HepG2 (cell line): ENCODE measurements around the gene FAM174C. TPM values are rescaled to one million over a fixed set of nuclear protein-coding genes. Genes with fewer than 3 reads are reported as not detected.

Experiments used
- ATF7-NPFF ChIP-seq: sonication (generic); formaldehyde crosslinking; IDR thresholded peaks from 2 replicates; pipeline ENCODE4 v1.8.1; 2023; ENCODE audit warnings: mild to moderate bottlenecking, low read depth, missing genetic modification reagents, moderate library complexity
- CREBL2 ChIP-seq: sonication (generic); formaldehyde crosslinking; IDR thresholded peaks from 2 replicates; pipeline ENCODE4 v1.8.1; 2023; ENCODE audit warnings: missing genetic modification reagents, mild to moderate bottlenecking, borderline replicate concordance
- GABPA ChIP-seq, 2 experiments: IDR thresholded peaks; 2 replicates each; pipeline ENCODE4 v1.6.1; 2011 to 2016; ENCODE audit warnings: low read depth in 2 of 2, low read length in 1 of 2, missing biosample characterization in 1 of 2, missing genetic modification characterization in 1 of 2
- PATZ1 ChIP-seq: sonication (generic); formaldehyde crosslinking; IDR thresholded peaks from 2 replicates; pipeline ENCODE4 v1.4.0; 2020; ENCODE audit warnings: missing genetic modification reagents
- TRAFD1 ChIP-seq: sonication (generic); formaldehyde crosslinking; IDR thresholded peaks from 2 replicates; pipeline ENCODE4 v1.5.1; 2020; ENCODE audit warnings: missing genetic modification reagents, mild to moderate bottlenecking, borderline replicate concordance
- ZNF609 ChIP-seq: sonication (generic); formaldehyde crosslinking; IDR thresholded peaks from 2 replicates; pipeline ENCODE4 v1.4.0; 2020; ENCODE audit warnings: mild to moderate bottlenecking, missing genetic modification reagents, borderline replicate concordance
- polyA plus RNA-seq, 8 experiments: library from polyadenylated mRNA; depleted of rRNA in 3 of 8; stranded (reverse) in 7 of 8; unstranded in 1 of 8; fragments of >200 nt; fragmentation: Illumina TruSeq in 4 of 8; extraction: Trizol in 4 of 8; gene quantifications; 2 replicates each; pipeline versions ENCODE4 v1.2.1 to v1.2.3, GENCODE V29; 2011 to 2016; ENCODE audit warnings: low read depth in 4 of 8, missing spikeins in 1 of 8, mixed read lengths in 1 of 8; ENCODE audit not compliant: insufficient read depth in 1 of 8
- total RNA-seq, 5 experiments: library from RNA; depleted of rRNA; stranded (reverse); fragments of >200 nt; fragmentation: Illumina TruSeq; extraction: Trizol; gene quantifications; 2 replicates each; pipeline ENCODE4 v1.2.3, GENCODE V29; 2016; ENCODE audit warnings: low read depth in 1 of 5

The FAM174C gene
- total and polyA plus RNA-seq, 2 of the 13 experiments (the other 11 are each of a cell fraction or from before 2014, with no cell fraction given) = 19.5 to 31.3 TPM

- TF ChIP-seq PATZ1 (CRISPR knock-in tag) (peak; percentile 88), ZNF609 (peak; percentile 56; the same call in 1 of the 2 replicates), CREBL2 (no peak), ATF7-NPFF (CRISPR knock-in tag) (no peak), TRAFD1 (CRISPR knock-in tag) (no peak), GABPA (IDR thresholded peaks at IDR 0.05; ENCODE audit: low read depth, low read length) (no peak), GABPA (CRISPR knock-in tag; IDR thresholded peaks at IDR 0.05; ENCODE audit: low read depth) (no peak)
Observed at GRCh38 chr19:1283207-1283916, 8.0 kb downstream of the FAM174C start (continued).
